Measurements from ENCODE around the gene FAM53B. TPM values are rescaled to one million over a fixed set of nuclear protein-coding genes. Genes with fewer than 3 reads are reported as not detected.

FAM53B gene
- total RNA-seq, 4 donors from 2014 or later, result 140 to 253 (median 192) TPM

GRCh38 chr10:124699471-124700292 is 44.5 kb downstream of the FAM53B start:
- DNase-seq (peak in 1 of 2 donors; percentile 76), ATAC-seq (peak in 1 of 2 donors; percentile 8)
- Histone ChIP-seq H3K4me3 (no peak overlapping the region), H3K9me3 (no peaks in the 10 kb centered on the region), H3K36me3 (peaks cover 0 to 12% of the 10 kb centered on the region in 2 donors), H3K27ac (peak overlapping the region; percentile 93 to 98 (median 96)), H3K27me3 (no peaks in the 10 kb centered on the region), H3K4me1 (peaks cover 81 to 100% of the 10 kb centered on the region in 2 donors)
- TF ChIP-seq POLR2A (IDR thresholded peaks at IDR 0.05) (no peak), CTCF (IDR thresholded peaks at IDR 0.05 in 4 of 5, conservative IDR thresholded peaks at IDR 0.05 in 1 of 5) (no peak)
- intact Hi-C loops (cut with DNase I; ENCODE audit: low total_unique reads) (loop anchor here (5.0 kb wide), 1 partner anchor 313 kb away; no protein-coding TSS in a partner anchor), in situ Hi-C loops (cut with MboI; ENCODE audit: low sequenced_read_pairs in 4 of 4) (no loop called here)

- TF ChIP-seq POLR2A (IDR thresholded peaks at IDR 0.05), result no peak
- ATAC-seq (peak; percentile 25 to 39), DNase-seq (peak; percentile 74 to 81)
- Histone ChIP-seq H3K36me3 (peaks cover 0 to 15% of the 10 kb centered on the region in 2 donors), H3K27me3 (no peaks in the 10 kb centered on the region), H3K9me3 (no peaks in the 10 kb centered on the region), H3K4me3 (no peak overlapping the region), H3K27ac (peak overlapping the region; percentile 93 to 98 (median 96)), H3K4me1 (peaks cover 81 to 100% of the 10 kb centered on the region in 2 donors)
- intact Hi-C loops (cut with DNase I; ENCODE audit: low total_unique reads), result loop anchor here (5.0 kb wide), 1 partner anchor 313 kb away; no protein-coding TSS in a partner anchor
- in situ Hi-C loops (cut with MboI; ENCODE audit: low sequenced_read_pairs in 4 of 4), result no loop called here
These were observed 45.4 kb downstream of the FAM53B start for GRCh38 chr10:124698545-124699469.

GRCh38 chr10:124697837-124698544 is 46.2 kb downstream of the FAM53B start:
- DNase-seq (no peak), ATAC-seq (peak in 1 of 2 donors; percentile 10)
- H3K9me3 ChIP-seq, result no peaks in the 10 kb centered on the region
- no peak overlapping the region for H3K4me3 ChIP-seq
- no peaks in the 10 kb centered on the region for H3K27me3 ChIP-seq
- in situ Hi-C loops (cut with MboI; ENCODE audit: low sequenced_read_pairs in 4 of 4) (no loop called here), intact Hi-C loops (cut with DNase I; ENCODE audit: low total_unique reads) (loop anchor here (5.0 kb wide), 1 partner anchor 314 kb away; no protein-coding TSS in a partner anchor)
- H3K27ac ChIP-seq, result peak overlapping the region; percentile 93 to 98 (median 96)
- H3K36me3 ChIP-seq, result peaks cover 0 to 15% of the 10 kb centered on the region in 2 donors
- TF ChIP-seq POLR2A (IDR thresholded peaks at IDR 0.05) (peak in 1 of 2 donors; percentile 26), CTCF (IDR thresholded peaks at IDR 0.05 in 4 of 5, conservative IDR thresholded peaks at IDR 0.05 in 1 of 5) (no peak)
- H3K4me1 ChIP-seq, result peaks cover 79 to 97% of the 10 kb centered on the region in 2 donors

GRCh38 chr10:124697443-124697836 is 46.7 kb downstream of the FAM53B start:
- Histone ChIP-seq H3K27ac (peak overlapping the region; percentile 93 to 98 (median 96)), H3K36me3 (peaks cover 0 to 15% of the 10 kb centered on the region in 2 donors), H3K4me1 (peaks cover 79 to 97% of the 10 kb centered on the region in 2 donors), H3K27me3 (no peaks in the 10 kb centered on the region), H3K4me3 (no peak overlapping the region), H3K9me3 (no peaks in the 10 kb centered on the region)
- in situ Hi-C loops (cut with MboI; ENCODE audit: low sequenced_read_pairs in 4 of 4), result no loop called here
- TF ChIP-seq POLR2A (IDR thresholded peaks at IDR 0.05) (no peak), CTCF (IDR thresholded peaks at IDR 0.05 in 4 of 5, conservative IDR thresholded peaks at IDR 0.05 in 1 of 5) (no peak)
- ATAC-seq (no peak), DNase-seq (no peak)
- intact Hi-C loops (cut with DNase I; ENCODE audit: low total_unique reads), result loop anchor here (5.0 kb wide), 1 partner anchor 315 kb away; no protein-coding TSS in a partner anchor

Measured in gastrocnemius medialis (tissue), 4 donors.